Measurements from ENCODE around the gene MOBP. TPM values are rescaled to one million over a fixed set of nuclear protein-coding genes. Genes with fewer than 3 reads are reported as not detected.
"Not testable (repeated sequence)": the region's sequence is repeated elsewhere in the genome, so short reads cannot be mapped to it uniquely, and the experiment has no call there.

MOBP gene
- 1 to 10 TPM in 1 of 3 donors, under 1 TPM in 2; 0.44 to 1.4 (median 0.92) TPM for total RNA-seq
- long read RNA-seq, donor 1 = 0 reads
- long read RNA-seq, donor 2 = 0 reads

GRCh38 chr3:39467394-39468107 is at the start of gene MOBP:
MOBP (plus strand) TSS chr3:39467680; CDS start chr3:39502070, 34,390 bp downstream.
- intact Hi-C loops (cut with DNase I, micrococcal nuclease) = no loop called here
- H3K9me3 ChIP-seq = no peaks in the 10 kb centered on the region
- ATAC-seq (no peak), DNase-seq (no peak)
- no peak within 1 kb of the TSS for H3K4me3 ChIP-seq
- no peaks in the 10 kb centered on the region for H3K36me3 ChIP-seq (ENCODE audit: low read depth)
- H3K4me1 ChIP-seq (ENCODE audit: low read depth) = no peaks in the 10 kb centered on the region
- no peak for TF ChIP-seq CTCF (IDR thresholded peaks at IDR 0.05)

GRCh38 chr3:39418556-39419225 is 48.8 kb upstream of the MOBP start:
- not testable (repeated sequence) for DNase-seq

DNA sequence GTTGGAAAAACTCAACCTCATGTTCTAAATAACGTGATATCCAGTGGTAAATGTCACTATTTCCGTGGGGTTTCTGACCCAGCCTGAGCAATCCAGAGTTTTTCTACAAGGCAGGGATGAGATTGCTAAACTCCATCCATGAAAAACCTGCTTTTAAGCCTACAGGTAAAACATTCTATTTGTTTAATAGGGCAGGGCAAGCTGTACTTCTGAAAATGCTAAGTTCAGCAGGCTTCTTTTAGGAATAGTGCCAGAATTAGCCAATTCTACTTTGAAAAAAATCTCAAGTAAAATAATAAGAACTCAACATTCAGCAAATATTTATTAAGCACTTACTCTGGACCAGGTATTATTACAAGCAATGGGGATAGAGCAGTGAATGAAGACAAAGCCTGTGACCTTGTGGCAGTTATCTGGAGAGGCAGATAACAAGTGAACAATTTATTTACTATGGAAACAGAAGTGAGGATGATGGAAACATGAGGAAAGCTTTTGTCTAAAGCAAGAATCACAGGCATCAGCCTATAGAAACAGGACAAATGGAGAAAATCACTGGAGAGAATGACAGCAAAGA is 47.7 kb upstream of the MOBP start:
- intact Hi-C loops (cut with DNase I, micrococcal nuclease) = no loop called here

More at GRCh38 chr3:39418556-39419225, 48.8 kb upstream of the MOBP start:
- H3K4me3 ChIP-seq; H3K4me1 ChIP-seq (ENCODE audit: low read depth); intact Hi-C loops (cut with DNase I, micrococcal nuclease); H3K9me3 ChIP-seq; ATAC-seq; H3K36me3 ChIP-seq (ENCODE audit: low read depth): not testable (repeated sequence)

DNA sequence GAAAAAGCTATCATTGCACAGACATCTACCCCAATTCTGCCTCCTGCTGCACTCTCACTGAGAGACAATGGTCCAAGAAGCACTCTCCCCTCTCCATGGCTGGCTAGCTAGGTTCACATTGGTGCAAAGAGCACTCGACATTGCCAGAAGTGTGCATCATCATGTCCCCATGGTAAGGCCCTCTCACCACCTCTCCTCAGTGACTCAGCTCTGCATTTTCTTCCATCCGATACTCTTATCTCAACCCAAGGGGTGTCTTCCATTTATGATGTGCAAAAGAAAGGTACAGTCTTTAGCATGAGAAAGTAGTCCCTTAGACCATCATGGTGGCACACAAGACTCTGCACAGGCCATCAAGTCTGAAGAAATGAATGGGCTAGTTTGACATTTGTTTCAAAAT is 46.9 kb upstream of the MOBP start:
- no peak for DNase-seq
- Histone ChIP-seq H3K36me3 (ENCODE audit: low read depth) (no peaks in the 10 kb centered on the region), H3K4me1 (ENCODE audit: low read depth) (no peaks in the 10 kb centered on the region), H3K4me3 (no peak overlapping the region), H3K9me3 (no peaks in the 10 kb centered on the region)
- ATAC-seq = no peak
- intact Hi-C loops (cut with DNase I, micrococcal nuclease) = no loop called here
- no peak for TF ChIP-seq CTCF (IDR thresholded peaks at IDR 0.05)

More for the DNA sequence above, 47.7 kb upstream of the MOBP start:
- H3K9me3 ChIP-seq = no peaks in the 10 kb centered on the region
- no peak for DNase-seq
- no peaks in the 10 kb centered on the region for H3K36me3 ChIP-seq (ENCODE audit: low read depth)
- ATAC-seq = no peak
- H3K4me1 ChIP-seq (ENCODE audit: low read depth) = no peaks in the 10 kb centered on the region
- no peak for TF ChIP-seq CTCF (IDR thresholded peaks at IDR 0.05)
- H3K4me3 ChIP-seq = no peak overlapping the region

DNA sequence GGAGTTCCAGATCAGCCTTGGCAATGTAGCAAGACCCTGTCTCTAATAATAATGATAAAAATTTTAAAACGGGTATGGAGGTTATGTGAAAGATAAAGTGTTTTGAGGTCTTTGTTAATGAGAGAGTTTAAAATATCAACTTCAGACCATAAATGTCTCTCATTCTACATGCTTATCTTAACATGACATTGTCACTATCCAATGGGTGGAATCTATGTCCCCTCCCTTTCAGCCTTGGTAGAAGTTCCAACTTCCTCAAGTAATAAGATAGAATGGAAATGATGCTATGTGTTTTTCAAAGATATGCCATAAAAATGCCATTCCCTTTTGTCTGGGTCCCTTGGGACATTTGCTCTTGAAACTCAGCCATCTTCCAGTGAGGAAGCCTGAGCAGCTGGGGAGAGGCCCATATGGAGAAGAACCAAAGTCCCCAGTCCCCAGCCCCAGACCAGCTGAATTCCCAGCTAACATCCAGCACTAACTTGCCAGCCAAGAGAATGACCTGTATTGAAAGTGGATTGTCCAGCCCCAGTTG is 44.0 kb upstream of the MOBP start:
- DNase-seq (no peak), ATAC-seq (no peak)
- no peaks in the 10 kb centered on the region for H3K36me3 ChIP-seq (ENCODE audit: low read depth)
- H3K9me3 ChIP-seq = no peaks in the 10 kb centered on the region
- no peak overlapping the region for H3K4me3 ChIP-seq
- intact Hi-C loops (cut with DNase I, micrococcal nuclease) = no loop called here
- no peaks in the 10 kb centered on the region for H3K4me1 ChIP-seq (ENCODE audit: low read depth)
- TF ChIP-seq CTCF (IDR thresholded peaks at IDR 0.05) = no peak

DNA sequence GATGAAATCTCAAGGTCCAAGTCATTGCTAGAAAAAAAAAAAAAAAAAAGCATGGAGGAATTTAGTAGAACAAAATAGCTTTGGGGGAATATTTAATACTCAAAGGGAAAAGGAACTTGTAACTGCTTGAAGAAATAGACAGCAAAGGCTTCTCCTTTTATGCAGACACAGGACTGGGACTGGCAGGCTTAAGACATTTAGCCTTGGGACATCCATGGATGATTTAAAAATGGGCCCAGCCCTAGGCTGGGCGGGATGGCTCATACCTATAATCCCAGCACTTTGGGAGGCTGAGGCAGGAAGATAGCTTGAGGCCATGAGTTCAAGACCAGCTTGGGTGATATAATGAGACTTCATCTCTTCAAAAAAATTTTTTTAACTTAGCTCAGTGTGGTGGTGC is 41.2 kb upstream of the MOBP start:
- no peaks in the 10 kb centered on the region for H3K4me1 ChIP-seq (ENCODE audit: low read depth)
- H3K4me3 ChIP-seq = no peak overlapping the region
- no peaks in the 10 kb centered on the region for H3K36me3 ChIP-seq (ENCODE audit: low read depth)
- intact Hi-C loops (cut with DNase I, micrococcal nuclease) = no loop called here
- ATAC-seq = no peak
- no peak for TF ChIP-seq CTCF (IDR thresholded peaks at IDR 0.05)
- DNase-seq = no peak
- no peaks in the 10 kb centered on the region for H3K9me3 ChIP-seq
